Stimulated activated CD8-positive, alpha-beta memory T cell treated with anti-CD3 and anti-CD28 coated beads, Interleukin-15, amount 100 ng/mL, for 24 hours (primary cell): Measurements from ENCODE around the gene TNFRSF8.

Experiments used
- DNase-seq: peaks from one replicate; pipeline ENCODE4 v3.0.0-alpha.2; 2020; ENCODE audit warnings: low read depth

The TNFRSF8 gene

GRCh38 chr1:12176298-12177118, 113.4 kb downstream of the TNFRSF8 start:
- DNase-seq: no peak

GRCh38 chr1:12177156-12177998, 114.3 kb downstream of the TNFRSF8 start:
- no peak for DNase-seq

DNA sequence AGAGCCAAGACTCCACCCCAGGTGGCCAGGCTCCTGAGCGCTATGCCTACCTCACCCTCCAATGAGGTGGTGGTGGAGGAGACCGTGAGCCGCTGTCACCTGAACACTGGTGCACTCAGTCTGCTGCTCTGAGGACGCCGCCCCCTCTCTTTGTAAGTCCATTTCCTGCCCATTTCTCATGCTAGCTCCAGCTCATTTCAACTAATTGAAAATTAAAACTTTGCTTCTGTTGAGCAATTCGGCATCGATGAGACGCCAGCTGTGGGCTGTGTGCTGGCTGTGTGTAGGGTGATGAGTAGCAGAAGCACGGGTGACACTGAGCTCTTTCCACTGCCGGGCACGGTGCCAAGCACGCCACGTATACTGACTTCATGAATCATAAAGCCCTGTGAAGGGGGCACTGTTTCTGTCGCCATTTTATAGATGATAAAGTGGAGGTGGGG, 114.9 kb downstream of the TNFRSF8 start:
- DNase-seq: peak; percentile 82

GRCh38 chr1:12178511-12178910, 115.4 kb downstream of the TNFRSF8 start:
- DNase-seq: no peak

- DNase-seq: no peak
Observed at GRCh38 chr1:12179111-12179519, 116.0 kb downstream of the TNFRSF8 start.

DNA sequence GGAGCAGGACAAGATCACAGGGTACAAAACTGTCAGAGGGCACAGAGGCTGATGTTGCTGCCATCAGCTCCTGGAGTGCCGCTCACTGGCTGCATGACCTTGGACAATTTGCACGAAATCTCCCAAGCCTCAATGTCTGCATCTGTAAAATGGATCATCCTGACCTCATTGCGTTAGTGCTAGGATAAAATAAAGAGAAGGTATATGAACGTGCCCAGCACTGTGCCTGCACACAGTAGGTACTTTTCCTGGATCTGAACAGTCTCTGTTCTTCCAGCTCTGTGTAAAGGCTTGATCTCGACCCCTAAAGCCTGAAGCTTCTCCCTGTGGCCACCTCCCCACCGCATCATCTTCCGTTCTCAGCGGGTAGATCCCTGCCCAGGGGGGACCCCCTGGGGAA, 116.6 kb downstream of the TNFRSF8 start:
- no peak for DNase-seq

- DNase-seq: no peak
Observed at GRCh38 chr1:12180315-12180714, 117.2 kb downstream of the TNFRSF8 start.

GRCh38 chr1:12180903-12181302, 117.8 kb downstream of the TNFRSF8 start:
- no peak for DNase-seq

- DNase-seq: no peak
Observed at GRCh38 chr1:12181568-12181967, 118.5 kb downstream of the TNFRSF8 start.

DNA sequence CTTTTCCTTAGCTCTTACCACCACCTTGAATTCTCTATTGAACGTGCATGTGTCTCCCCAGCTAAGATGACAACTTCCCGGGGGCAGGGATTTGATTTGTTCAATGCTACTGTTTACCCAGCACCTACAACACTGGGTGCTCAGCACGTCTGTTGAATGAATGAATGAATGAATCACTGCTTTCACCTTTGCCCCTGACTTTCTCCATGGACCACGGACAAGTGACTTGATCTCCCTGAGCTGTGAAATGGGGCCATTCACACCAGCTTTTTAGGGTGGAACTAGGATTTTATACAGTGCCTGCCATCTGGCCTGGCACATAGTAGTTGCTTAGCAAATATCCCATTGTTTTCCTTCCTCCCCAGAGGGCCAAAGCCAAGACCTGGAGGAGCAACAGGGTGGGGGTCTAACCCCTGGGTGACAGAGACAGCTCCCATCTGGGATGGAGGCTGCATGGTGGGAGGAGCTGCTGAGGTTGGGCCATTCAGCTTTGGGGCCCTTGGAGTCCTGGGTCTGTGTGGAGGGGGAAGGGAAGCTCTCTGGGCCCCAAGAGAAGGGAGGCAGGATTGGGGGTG, 119.4 kb downstream of the TNFRSF8 start:
- no peak for DNase-seq

- DNase-seq: no peak
Observed at GRCh38 chr1:12183095-12183794, 120.1 kb downstream of the TNFRSF8 start.

GRCh38 chr1:12184008-12184681, 121.0 kb downstream of the TNFRSF8 start:
- DNase-seq: no peak

DNA sequence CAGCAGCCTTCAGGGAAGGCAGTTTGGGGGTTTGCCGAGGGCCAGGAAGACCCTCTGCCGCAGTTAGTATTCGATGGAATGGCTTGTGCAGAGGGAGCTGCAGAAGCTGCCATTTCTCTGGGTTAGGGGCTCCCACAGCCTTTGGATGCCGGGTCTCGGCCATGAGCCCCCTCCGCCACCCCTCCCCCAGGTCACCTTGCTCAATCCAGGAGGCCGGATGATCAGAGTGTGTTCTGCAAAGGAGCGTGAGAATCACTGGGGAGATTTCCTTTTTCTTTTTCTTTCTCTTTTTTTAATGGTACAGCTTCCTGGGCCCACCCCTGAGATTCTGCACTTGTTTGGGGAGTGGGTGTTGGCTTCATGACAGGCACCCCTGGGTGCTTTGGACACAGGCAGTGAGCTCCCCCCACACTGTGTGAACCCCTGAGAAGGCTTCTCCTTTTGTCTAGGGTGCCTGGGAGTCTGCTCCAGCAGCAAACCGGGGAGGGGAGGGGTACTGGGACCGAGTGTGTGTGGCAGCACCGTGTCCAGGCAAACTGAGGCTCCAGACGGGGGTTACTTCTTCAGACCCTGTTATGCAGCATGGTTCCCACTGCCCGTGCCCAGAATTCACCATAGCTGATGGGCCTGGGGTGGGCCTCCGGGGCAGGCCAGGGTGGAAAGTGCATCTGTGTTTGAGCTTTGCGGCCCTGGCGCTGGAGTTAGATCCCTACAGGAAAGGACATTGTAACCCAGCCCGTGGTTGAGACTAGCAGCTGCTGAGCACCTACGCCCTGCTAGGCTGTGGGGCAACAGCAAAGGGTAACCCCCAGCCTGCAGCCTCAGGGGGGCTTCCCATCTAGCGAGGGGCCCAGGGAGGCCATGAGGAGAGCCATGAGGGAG, 122.2 kb downstream of the TNFRSF8 start:
- DNase-seq: no peak

DNA sequence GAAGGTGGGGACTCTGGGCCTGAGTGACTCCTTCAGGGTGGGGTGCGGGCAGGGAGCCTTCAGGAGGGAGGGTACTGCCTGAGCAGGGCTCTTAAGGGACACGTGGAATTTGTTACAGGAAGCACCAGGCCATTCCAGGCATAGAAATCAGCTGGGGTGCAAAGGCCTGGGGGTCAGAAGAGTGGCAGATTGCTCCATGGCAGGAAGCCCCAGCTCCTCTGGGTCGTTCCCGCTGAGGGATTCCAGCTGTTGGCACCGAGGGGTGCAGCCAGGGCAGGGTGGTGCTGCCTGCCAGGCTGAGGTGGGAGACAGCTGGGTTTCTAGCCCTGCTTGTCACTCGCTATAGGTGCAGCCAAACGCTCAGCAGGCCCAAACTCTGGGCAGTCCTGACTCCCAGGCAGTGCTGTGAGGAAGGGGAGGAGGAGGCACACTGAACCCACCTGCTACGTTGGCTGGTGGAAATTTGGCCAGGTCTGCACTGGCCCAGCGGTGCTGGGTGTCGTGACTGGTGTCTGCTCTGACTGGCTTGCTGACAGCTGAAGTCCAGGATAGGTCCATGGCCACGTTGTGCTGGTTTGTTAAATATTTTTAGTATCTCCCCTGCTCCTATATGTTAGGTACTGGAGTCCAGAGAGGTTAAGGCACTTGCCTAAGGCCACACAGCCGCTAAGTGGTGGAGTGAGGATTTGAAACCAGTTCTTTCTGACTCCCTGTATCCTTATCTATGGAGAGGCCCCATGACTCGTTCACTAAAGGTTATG, 123.0 kb downstream of the TNFRSF8 start:
- DNase-seq: no peak

- no peak for DNase-seq
Observed at GRCh38 chr1:12186679-12186985, 123.5 kb downstream of the TNFRSF8 start.

GRCh38 chr1:12188115-12188514, 125.0 kb downstream of the TNFRSF8 start:
- DNase-seq: no peak

DNA sequence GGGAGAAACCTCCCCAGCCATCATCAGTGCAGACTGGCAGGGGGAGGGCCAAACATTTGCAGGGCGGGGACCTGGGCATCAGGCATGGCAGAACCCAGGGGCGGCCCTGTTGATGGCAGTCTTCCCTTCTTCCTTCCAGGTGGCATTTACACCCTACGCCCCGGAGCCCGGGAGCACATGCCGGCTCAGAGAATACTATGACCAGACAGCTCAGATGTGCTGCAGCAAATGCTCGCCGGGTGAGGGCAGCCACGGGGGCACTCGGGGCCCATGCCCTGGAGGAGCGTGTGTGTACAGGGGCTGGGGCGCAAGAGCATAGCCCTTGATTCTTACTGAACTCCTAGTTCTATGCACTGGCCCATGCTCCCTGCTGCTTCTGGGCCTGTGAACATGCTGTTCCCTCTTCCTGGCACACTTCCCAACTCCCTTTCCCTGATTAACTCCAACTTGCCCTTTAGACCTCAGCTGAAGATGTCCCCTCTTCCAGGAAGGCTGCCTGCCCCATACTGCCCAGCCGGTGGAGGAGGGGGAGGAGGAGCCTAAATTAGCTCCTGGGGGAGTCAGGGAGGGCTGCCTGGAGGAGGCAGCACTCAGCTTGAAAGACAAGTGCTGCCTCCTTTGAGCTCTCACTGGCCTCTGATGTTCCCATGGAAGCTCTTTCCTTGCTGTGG, 125.7 kb downstream of the TNFRSF8 start:
- no peak for DNase-seq

DNA sequence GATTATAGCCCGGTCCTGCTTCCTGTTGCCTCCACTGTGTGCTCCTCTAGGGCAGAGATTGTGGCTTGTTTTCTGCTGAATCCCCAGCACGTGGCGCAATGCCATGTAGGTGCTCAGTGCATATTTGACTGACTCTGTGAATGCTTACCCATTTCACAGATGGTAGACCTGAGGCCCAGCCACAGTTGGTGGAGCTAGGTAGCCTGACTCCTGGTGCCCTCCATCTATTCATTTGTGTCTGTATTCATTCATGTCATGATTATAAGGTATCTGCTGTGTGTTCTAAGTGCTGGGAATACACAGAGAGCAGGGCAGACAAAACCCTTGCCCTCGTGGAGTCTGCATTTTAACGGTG, 126.2 kb downstream of the TNFRSF8 start:
- no peak for DNase-seq

GRCh38 chr1:12191242-12192032, 128.3 kb downstream of the TNFRSF8 start:
- DNase-seq: no peak
